Hypothalamus (tissue), 51 donors: Measurements from ENCODE around the gene C11orf68.

ENCODE experiments used
- DNase-seq, 51 donors: peaks; one replicate each; lab custom pipeline; 2025; lab: John Stamatoyannopoulos, UW

C11orf68 gene

DNA sequence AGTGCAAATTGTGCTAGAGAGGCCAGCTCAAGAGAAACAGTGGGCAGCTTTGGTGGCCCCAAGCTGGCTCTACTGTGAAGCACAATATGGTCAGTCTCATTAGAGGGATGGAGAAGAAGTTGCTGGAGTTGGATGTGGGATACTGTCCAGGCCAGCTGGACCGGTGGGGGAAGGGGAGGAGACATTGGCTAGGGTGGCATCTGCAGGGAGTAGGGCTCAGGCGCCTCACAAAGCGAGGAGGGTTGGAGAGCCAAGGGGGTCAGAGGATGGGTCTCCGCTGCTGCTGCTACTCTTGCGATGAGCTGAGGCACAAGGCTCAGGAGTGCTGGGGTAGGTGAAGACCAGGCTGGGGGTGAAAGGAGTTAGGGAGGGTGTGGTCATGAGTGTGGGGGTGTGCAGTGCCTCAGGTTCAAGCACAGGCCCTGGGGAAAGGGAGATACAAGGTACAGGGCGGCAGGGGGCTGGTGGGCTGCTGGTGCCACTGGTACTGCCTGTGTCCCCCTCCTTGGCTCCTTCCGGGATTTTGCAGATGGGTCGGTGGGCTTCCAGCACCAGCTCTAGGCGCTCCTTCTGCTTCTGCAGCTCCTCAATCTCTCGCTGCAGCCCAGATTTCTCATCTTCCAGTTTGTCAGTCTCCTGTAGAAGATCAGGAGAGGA is 26.1 kb downstream of the C11orf68 start:
- DNase-seq = no peak

DNA sequence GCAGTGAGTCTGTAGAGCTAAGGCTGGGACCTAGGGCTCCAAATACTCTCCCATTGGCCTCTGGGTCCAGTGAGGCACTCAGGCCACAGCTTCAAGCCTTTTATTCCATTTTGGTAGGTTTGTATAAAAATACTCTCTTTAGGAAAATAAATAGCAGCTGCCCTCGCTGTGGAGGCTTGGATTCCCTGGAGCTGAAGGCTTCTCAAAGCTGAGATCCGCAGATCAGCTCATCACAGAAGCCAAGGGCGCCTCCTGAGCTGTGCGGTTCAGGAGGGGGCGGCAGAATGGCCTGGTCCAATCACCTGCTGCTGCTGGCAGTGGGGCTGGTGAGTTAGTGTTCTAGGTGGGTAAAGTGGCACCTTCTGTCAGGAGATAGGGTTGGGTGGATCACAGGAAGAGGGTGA is 26.7 kb downstream of the C11orf68 start:
- peak in 1 of 51 donors; percentile 8 for DNase-seq

DNA sequence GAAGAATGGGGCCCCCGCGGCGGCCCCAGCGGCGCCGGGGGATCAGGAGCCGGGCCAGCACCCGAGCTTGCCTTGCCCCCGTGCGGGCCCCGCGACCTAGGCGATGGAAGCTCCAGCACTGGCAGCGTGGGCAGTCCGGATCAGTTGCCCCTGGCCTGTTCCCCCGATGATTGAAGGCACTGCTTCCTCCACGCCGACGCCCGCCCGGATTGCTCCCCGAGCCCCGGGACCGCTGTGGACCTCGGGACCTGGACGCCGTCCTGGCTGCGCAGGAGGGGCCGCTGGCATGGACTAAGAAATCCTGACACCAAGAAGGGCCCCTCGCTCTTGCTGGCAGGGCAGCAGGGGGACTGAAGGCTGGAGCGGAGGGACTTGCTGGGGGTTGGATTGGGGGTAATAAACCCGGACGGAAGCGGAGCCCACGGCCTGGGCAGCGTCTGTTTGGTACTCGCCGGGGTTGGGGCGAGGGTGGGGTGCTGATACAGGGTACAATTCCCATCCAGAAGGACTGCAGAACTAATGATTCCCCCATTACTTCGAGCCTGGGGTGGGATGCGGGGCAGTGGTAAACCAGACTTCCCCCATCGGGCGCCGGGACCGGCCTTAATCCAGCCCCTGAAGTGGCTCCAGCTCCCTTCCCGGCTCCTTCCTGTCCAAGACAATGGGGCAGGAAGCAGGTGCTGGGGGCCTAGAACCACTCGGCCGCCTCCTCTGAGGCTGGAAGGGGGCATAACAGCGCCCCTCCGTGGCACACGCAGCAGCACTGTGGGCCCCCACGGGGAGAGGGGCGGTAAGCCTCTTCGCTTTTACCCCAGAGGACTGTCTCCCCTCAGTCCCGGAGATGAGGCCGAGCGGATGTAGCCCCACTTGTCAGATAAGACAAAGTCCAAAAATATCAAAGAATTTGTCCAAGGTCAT is 27.4 kb downstream of the C11orf68 start:
- peak in 5 of 51 donors; percentile 12 to 41 (median 17) for DNase-seq

DNA sequence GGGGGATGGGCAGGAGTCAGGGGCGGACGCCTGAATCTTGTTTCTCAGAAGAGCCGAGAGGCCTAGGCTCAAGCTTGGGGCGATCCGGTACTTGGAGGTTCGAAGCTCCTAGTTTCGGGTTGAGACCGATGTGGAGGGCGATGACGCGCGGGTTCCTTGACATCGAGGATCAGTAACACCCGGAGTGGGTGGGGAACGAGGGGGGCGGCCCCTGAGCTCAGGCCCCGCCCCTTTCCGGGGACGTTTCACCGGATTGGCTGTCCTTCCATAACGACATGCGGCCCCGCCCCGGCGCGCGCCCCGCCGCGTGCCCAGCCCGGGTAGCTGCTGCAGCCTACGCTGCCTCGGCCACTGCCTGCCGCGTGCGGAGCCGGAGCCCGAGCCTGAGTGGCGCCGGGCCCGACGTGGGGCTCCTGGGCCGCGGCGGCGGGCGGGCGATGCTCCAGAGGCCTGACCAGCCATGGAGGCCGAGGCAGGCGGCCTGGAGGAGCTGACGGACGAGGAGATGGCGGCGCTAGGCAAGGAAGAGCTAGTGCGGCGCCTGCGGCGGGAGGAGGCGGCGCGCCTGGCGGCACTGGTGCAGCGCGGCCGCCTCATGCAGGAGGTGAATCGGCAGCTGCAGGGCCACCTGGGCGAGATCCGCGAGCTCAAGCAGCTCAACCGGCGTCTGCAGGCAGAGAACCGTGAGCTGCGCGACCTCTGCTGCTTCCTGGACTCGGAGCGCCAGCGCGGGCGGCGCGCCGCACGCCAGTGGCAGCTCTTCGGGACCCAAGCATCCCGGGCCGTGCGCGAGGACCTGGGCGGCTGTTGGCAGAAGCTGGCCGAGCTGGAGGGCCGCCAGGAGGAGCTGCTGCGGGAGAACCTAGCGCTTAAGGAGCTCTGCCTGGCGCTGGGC is 28.3 kb downstream of the C11orf68 start, which contains the start of gene CCDC85B:
Gene CCDC85B, plus strand, starts transcription at position 350 of the 895 bp plus-strand sequence. Its CDS starts 111 bp downstream, at position 461.
- peak; percentile 73 to 99 (median 96) for DNase-seq

DNA sequence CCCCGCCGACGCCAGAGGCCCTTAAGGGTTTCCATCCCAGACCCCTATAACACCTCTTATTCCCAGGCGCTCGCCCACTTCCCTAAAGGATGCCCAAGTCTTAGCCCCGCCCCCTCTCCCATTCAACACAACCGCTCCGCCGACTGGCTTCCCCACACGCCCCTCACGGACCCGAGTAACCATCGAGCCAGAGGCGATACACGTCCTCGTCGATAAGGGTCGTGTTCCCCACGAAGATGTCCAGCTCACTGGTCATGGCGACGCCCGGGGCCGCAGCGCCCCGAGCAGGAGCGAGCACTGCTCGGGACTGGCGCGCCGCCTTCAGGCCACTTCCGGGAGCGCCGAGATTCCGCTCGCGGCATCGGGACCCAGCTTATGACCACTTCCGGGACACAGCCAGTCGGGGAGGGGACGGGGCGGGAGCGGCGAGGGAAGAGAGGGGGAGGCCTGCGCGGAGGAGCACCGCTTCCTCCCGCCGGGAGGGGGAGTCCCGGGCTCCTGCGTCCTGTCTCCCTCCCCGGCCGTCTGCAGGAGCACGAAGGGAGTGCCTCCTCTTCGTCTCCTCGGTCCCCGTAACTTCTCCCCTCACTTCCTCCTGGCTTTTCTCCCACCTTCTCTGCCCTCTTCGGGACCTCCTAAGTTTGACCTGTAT is 30.6 kb downstream of the C11orf68 start, which contains the start of gene FIBP:
Gene FIBP, minus strand, starts transcription at position 309 of the 652 bp plus-strand sequence. Its CDS starts 53 bp downstream, at position 256.
- DNase-seq = peak; percentile 67 to 98 (median 95)

DNA sequence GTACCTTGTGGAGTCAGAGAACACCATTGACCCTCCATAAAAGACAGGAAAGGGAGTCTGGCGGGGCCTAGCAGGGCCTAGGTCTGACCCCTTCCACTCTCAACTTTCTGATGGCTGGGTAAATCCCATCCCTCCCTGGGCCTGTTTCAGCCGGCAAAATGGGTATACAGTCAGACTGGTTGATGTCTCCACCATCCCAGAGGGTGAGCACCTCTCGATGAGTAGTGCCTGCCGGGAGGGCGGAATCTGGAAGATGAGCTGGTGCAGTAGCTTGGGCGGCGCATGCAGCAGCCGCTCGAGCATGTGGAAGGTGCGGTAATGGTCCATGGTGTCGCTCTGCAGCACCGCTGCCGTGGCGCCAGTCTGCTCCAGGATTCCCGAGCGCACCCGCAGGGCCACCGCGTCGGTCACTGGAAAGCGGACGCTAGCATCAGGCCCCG is 31.1 kb downstream of the C11orf68 start:
- no peak for DNase-seq

DNA sequence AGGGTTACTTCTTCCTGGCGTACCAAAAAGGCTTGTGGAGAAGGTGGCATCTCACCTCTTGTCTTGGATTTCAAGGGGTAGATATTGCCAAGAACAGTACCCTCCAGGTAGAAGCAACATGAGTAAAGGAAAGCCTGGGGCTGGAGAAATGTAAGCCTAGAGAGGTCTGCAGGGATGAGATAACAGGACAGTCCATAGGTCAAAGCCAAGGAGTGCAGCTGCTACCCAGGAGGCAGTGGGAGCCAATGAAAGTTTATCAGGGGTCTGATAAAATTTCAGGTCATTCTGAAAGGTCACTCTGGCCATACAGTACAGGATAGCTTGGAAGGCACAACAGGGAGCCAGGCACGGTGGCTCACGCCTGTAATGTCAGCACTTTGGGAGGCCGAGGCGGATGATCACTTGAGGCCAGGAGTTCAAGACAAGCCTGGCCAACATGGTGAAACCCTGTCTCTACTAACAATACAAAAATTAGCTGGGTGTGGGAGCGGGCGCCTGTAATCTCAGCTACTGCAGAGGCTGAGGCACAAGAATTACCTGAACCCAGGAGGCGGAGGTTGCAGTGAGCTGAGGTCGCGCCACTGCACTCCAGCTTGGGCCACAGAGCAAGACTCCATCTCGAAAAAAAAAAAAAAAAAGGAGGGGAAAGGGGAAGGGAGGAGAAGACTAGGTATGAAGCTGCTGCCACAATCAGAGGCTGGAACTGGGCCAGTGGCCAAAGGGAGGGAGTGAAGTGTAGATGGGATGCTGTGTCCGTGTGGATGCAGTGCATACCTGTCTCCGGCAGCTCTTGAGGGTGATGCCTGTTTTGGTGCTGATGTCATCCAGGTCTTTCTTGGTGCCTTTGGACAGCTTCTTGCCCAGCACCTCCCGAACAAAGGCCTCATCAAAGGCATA is 31.8 kb downstream of the C11orf68 start:
- DNase-seq = no peak

DNA sequence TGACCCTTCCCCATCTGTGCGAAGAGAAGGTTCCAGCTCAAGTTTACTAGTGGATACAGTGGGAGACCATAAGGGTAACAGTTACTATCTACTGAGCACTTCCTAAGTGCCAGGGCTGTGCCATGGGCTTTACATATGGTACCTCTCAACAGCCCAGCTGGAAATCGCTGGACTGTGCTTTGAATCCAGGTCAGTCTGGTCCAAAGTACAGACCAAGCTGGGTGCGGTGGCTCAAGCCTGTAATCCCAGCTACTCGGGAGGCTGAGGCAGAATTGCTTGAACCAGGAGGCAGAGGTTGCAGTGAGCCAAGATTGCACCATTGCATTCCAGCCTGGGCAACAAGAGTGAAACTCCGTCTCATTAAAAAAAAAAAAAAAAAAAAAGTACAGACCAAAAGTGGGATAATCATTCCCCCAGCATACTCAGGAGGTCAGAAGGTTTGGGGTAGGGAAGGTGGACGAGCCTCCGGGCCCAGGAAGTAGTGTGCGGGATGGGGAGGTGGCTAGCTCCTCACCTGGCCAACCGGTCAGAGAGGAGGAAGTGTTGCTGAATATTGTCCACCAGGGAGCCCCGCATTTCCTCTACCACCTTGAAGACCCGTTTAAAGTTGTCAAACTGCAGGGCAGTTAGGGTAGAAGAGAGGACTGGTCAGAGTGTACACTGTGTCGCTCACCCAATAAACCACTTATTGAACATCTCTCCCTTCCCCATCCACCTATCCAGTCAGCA is 32.9 kb downstream of the C11orf68 start:
- no peak for DNase-seq

DNA sequence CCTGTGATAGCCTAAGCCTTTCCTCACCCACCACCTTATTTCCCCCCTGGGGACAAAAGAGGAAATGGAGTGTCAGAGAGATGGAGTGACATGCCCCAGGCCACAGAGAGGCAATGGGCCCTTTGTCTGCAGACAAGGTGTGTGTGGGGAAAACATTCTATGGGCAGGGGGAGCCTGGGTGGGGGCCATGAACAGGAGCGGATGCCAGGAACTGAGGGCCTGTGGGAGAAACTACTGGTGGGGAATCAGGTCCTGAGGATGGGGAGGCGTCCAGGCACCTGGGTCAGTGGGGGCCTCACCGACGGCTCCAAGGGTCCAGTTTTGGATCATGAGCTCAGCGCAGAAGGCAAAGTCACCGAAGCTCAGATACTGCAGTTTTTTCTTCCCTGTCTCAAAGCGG is 33.6 kb downstream of the C11orf68 start:
- DNase-seq = no peak

DNA sequence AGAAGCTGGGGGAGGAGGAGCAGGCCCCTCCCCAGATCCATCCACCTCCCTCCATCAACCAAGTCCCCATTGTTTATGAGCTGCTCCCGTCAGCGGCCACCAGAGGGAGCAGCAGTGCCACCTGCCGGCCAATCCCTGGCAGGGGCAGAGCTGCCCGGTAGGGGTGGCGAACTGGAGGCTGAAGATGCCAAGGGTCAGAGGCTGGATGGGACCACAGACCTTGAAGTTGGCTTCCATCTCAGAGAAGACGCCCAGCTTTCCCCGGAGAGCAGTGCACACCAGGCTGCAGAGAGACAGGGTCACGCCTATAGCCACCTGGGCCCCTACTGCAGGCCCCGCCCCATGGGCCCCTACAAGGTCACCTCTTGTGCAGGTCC is 34.2 kb downstream of the C11orf68 start:
- DNase-seq = peak in 48 of 51 donors; percentile 13 to 85 (median 56)

DNA sequence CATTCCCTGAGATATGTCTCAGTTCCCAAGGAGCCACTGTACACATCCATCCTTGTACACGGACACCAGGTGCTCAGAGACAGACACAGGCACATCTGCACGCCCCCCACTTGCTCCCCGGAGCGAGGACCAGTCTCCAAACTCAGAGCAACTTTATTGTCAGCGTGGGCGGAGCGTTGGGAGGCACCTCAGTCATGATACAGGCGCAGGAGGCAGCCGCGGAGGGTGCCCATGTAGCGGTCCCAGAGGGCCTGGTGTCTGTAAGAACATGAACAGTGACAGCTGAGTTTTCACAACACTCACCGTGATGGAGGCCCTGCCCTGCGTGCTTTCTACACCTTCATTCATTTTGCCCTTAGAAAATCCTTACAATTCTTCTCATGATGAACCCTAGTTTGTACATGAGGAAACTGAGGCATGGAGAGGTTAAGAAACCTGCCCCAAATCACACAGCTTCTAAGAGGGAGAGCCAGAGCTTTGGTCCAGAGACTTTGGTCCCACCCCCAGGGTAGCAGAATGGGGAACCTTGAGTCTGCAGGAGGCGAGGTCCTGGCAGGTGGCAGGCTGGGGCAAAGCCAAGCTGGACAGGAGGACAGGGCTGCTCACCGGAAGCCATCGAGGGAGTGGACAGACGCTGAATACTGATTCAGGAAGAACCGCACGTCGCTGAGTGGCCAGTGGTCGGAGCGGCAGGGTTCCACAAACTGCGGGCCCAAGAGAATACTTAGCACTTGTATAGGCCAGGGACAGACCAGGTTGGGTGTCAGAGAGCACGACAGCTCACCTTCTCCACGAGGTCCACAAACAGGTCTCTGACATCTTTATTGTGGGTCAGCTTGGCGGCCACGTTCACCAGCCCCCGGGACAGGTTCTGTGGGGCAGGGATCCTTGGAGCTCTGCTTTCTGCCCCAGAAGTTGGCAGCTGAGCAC is 34.8 kb downstream of the C11orf68 start:
- DNase-seq = peak in 1 of 51 donors; percentile 6

DNA sequence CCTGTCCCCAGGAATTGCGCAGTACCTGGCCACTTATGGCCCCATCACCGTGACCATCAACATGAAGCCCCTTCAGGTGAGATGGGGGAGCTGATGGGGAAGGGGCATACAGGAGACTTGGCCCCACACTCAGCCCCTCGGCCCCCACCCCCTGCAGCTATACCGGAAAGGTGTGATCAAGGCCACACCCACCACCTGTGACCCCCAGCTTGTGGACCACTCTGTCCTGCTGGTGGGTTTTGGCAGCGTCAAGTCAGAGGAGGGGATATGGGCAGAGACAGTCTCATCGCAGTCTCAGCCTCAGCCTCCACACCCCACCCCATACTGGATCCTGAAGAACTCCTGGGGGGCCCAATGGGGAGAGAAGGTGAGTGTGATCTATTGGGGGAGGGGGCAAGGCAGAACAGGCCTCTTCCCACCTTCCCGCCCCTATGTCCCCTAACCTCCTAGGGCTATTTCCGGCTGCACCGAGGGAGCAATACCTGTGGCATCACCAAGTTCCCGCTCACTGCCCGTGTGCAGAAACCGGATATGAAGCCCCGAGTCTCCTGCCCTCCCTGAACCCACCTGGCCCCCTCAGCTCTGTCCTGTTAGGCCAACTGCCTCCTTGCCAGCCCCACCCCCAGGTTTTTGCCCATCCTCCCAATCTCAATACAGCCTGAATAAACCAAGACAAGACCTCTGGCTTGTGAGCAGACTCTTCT is 35.7 kb downstream of the C11orf68 start:
- DNase-seq = no peak

DNA sequence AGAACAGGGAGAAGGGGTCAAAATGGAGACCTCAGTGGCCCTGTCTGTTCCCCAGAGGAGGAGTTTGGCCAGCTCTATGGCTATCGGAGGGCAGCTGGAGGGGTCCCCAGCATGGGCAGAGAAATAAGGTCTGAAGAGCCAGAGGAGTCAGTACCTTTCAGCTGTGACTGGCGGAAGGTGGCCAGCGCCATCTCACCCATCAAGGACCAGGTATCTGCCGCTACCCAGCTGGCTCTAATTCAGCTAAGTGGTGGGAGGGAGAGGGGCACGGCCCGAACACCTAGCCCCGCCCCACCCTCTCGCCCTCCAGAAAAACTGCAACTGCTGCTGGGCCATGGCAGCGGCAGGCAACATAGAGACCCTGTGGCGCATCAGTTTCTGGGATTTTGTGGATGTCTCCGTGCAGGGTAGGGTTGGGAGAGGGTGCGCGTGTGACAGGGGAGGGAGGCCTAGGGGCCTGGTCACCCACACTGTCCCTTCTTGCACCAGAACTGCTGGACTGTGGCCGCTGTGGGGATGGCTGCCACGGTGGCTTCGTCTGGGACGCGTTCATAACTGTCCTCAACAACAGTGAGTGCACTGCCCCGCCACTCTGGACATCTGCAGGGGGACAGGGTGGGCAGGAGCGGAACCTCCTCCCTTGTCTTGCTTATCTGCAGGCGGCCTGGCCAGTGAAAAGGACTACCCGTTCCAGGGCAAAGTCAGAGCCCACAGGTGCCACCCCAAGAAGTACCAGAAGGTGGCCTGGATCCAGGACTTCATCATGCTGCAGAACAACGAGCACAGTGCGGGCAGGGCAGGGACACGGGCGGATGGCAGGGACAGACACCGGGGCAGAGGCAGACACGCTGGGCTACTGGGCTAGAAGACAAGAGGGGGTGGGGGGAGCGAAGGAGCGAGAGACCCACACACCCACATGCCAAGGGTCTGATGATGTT is 36.5 kb downstream of the C11orf68 start:
- no peak for DNase-seq

DNA sequence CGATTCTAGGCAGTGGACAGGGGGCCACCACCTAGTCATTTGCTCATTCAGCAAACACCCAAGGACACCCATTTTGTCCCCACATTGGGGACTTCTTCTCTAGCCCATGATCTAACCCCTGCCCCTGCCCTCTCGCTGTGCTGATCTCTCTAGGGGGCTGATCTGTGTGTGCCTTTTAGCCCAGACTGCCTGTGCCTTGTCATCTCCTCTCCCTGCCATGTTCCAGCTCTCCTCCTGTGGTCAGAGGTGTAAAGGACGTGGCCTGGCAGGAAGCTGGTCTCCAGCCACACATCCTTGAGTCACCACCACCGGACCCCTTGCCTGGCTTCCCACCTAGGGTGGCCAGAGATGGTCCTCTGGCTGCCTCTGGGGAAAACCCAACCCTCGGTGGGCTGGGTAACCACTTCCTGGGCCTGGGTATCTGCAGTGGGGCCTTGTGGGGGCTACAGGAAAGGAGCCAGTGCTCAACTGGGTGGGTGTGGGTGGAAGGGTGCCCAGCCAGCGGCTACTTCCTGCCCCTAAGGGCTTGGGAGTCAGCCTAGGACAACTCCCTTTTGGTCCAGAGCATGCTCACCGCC is 37.9 kb downstream of the C11orf68 start:
- DNase-seq = no peak

DNA sequence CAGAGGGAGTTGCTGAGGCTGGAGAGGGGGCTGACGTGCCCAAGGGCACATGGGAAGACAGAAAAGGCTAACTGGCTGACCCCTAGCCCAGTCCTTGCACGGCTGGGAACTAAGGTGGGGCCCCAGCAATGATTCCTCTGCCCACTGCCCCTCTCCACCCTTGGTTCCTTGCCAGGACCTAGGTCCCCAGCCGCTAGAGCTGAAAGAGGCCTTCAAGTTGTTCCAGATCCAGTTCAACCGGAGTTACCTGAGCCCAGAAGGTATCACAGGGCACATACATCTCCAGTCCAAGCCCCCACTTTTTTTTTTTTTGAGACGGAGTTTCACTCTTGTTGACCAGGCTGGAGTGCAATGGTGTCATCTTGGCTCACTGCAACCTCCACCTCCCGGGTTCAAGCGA is 38.8 kb downstream of the C11orf68 start:
- no peak for DNase-seq
